Stimulated activated CD4-positive, alpha-beta T cell treated with anti-CD3 and anti-CD28 coated beads, Interleukin-1b, Interleukin-23, amount 100 ng/mL, for 4 hours (primary cell): ENCODE measurements around the gene AAMP.
"Not testable (repeated sequence)": the region's sequence is repeated elsewhere in the genome, so short reads cannot be mapped to it uniquely, and the experiment has no call there.

Experiments used
- DNase-seq, 2 donors: peaks; one replicate each; pipeline ENCODE4 v3.0.0-alpha.2; 2020; ENCODE audit warnings: low read depth in 2 of 2

AAMP gene

DNA sequence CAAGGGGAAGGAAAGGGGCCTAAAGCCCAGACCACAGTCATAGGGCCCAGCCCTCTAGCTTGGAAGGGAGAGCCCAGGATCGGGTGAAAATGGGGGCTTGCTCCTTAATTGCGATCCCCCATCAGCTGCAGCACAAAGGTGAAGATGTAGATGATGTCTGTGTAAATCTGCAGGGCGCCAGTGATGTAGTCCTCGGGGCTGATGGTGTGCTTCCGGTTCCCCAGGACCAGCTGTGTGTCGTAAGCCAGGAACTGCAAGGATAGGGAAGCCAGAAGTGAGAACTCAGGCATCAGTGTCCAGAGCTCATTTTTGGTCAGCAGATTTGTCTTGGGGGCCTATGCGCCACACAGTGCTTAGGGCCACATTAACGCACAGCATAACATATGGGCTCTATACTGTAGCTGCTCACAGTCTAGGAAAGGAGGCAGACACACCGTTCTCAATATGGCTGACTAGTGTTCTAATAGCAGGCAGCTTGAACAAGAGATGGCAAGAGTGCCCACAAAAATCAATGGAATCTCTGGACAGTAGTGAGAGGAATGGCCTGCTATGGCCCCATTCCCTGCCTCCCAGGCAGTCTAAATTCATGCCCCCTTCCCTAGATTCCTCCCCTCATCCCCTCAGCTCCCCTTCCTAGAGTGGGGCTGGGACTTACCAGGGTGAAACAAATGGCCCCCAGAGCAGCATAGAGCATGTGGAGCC lies 5.6 kb upstream of the AAMP start:
- DNase-seq: no peak

DNA sequence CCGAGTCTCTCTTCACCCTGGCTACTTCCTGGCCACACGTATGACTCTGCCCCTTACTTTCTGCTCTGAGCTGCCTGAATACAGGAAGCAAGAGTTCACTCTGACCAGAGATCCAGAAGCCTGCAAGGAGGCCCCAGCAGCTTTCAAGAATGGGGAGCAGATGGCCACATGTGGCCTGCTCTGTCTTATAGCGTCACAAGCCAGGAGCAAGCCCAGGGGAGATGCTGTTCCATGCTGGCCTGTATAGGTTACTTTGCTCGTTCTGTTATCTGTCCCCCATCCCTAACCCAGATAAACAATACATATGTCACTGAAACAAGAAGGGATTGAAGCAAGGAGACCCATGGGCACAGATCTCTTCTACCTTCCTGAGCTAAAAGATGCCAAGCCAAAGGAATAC lies 4.6 kb upstream of the AAMP start:
- no peak for DNase-seq

DNA sequence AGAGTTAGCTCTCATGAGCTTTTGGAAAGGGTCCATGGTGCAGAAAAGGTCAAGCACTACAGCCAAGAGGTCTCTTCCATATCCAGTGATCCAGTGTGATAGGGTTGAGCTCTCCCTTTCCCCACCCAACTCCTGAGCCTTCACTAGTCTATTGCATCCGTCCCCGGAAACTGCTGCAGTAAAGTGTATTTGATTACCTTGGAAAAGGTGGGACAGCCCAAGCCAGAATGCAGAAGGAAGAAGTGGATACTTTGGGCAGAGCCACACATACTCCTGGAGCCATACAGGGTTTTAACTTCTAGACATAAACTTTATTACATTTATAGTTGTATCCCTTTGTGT lies 3.9 kb upstream of the AAMP start:
- no peak for DNase-seq

DNA sequence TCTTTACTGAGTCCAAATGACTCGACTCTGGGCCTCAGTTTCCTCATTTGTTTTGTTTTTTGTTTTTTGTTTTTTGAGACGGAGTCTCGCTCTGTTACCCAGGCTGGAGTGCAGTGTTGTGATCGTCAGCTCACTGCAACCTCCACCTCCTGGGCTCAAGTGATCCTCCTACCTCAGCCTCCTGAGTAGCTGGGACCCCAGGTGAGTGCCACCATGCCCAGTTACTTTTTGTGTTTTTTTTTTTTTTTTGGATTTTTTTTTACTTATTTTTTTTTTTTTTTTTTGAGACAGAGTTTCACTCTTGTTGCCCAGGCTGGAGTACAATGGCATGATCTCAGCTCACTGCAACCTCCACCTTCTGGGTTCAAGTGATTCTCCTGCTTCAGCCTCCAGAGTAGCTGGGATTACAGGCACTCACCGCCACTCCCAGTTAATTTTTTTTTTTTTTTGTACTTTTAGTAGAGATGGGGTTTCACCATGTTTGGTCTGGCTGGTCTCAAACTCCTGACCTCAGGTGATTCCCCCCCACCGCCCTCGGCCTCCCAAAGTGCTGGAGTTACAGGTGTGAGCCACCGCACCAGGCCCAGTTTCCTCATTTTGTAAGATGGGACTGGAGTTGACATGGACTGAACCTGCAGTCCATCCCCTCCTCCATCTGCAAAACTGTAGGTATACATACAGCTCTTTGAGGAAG lies 3.4 kb upstream of the AAMP start:
- DNase-seq: not testable (repeated sequence)

DNA sequence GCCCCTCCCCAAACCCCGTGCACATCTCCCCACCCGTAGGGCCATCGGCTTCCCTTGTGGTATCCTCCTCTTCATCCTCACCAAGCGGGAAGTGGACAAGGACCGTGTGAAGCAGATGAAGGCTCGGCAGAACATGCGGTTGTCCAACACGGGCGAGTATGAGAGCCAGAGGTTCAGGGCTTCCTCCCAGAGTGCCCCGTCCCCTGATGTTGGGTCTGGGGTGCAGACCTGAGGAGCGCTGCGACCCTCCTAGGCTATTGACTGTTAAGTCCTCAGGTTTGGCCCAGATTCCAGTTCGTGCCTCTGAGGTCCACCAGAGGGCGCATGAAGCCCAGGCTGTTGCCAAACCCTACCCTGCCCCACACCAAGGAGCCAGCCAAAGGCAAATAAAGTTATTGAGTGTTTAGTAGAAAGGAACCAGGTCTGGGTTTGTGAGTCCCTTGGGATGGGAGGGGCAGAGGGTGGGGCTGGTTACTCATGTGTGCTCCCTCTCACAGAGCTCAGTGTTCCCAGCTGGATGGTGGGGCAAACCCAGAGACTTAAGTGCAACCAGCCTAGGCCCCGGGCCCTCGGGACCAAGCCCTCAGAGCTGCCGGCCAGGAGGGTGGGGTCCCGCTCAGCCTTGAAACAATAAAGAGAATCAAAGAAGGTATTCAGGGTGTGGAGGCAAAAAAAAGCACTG lies 2.7 kb upstream of the AAMP start:
- peak; percentile 65 to 75 for DNase-seq

DNA sequence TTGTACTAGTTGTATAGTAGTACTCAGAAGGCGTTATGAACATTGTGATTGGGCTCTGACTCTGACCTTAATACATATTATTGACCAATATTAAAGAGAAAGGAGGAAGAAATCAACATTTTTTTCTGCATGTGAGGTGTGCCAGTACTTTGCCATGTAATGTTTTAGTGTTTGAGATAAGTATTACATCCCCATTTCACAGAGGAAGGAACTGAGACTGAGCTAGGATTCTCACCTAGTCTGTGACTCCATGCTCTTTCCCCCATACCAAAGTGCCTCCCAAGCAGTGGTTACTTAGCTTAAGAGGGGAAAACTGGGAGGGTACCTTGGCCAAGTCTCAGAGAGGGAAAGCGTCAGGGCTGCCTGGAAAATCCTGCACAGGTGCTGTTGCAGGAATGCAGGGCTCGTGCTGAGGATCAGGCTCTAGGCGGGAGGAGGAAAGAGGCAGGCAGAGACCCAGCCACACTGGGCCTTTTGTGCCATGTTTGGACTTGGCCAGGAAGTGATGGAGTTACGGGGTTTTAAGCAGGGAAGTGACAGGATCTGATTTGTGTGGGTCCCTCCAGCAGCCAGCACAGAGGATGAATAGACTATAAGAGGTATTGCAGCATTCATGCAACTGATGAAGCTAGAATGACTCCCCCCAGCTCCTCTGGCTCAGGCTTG lies 2.1 kb upstream of the AAMP start:
- no peak for DNase-seq

DNA sequence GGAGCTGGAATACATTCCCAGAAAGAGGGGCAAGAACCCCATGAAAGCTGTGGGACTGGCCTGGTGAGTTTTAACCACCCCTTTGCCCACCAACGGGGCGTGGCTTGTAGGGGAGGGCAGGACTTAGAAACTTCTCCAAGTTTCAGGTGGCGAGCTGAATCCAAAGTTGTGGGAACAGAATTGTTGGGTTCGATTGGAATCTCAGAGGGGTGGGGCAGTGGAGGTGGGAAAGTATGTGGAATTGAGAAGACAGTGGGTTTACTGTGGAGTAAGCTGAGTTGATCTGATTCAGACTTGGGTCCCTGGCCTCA lies 1.5 kb upstream of the AAMP start:
- no peak for DNase-seq

DNA sequence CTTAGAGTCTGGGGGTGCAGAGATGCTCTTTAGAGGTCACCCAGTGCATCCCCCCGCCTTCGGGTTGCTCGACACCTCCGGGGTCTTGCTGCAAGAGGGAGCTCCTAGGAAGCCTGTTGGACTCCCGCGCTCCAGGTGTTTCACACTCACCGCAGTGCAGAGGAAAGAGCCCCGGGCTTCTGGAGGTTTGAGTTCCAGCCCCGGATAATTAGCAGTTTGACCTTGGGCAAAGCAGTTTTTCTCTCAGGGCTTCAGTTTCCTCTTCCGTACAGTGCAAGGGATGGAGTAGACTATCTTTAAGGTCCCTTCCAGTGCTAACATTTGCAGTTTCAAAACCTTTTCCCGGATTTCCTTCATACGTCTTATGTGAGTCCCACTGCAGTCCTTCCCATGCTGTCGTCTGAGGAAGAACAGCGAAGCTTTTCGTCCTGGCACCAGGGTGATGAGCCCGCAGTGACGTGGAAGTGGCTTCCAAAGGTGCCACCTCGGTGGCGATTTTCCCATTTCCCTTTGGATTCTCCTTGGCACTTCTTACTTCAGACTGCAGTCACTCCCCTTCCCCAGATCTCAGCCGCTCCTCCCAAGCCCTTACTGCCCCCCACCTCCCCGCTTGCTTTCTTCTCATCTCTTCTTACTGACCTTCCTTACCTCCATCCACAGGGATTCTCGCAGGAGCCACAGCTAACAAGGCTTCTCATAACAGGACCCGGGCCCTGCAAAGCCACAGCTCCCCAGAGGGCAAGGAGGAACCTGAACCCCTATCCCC lies 967 bp upstream of the AAMP start:
- no peak for DNase-seq

DNA sequence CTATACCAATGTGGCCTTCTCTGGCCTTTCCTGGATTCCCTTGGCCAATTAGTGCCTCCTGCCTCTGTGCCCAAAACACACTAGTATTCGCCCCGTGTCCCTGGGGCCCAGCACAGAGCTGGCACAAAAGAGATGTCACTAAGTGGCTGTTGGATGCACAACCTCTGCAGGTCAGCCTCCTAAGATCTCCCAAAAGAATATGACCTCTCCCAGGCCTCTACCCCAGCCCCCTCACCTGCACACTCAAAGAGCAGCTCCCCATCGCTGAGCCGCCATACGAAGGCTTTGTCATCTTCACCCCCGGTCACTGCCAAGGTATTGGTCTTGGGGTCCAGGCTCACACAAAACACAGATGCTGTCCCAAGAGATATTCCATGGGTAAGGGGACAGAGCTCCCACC lies 2.7 kb downstream of the AAMP start:
- no peak for DNase-seq

DNA sequence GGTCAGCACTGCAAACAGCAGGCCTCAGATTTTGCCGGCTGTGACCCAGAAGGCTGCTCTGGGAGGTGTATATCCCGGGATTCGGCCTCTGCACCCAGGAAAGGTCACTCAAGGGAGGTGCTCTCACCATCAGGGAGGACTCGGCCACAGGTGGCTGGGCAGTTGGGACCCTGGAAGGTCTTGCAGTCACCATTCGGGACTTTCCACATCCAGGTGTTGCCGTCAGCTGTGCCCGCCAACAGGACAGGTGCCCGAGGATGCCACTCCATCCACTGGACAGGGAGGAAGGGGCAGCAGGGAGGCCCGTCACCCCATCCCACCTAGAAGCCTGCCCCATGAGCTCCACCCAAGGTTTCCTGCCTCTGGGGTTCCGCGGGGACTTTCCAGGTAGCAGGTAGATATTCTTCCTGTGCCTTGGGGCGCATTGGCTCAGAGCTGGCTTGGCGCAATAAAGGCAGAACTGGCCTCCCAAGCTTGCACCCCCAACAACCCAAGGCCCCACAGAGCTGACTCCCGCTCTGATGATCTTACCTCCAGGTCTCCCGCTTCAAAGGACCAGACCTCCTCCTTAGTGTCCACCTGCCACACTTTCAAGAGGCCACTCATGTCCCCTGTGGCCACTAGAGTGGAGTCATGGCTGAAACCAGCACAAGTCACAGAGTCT lies 3.5 kb downstream of the AAMP start:
- DNase-seq: no peak

DNA sequence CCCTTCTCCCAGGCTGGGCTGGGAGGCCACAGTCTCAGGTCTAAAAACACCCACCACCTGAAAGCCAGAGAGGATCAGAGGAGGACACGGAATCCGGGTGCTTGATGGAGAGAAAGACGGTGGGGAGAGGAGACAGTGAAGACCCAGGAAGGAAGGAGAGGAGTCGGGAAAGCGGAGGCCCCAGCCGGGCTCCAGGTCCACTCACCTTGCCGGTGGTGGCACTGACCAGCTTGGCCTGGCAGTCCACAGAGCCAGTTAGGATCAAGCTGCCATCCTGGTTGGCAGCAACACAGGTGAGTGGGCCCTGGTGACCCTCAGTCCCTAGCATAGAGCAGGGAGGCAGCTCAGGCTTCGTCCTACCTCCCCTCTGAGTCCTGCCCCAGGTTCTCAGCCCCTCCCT lies 4.3 kb downstream of the AAMP start:
- no peak for DNase-seq

DNA sequence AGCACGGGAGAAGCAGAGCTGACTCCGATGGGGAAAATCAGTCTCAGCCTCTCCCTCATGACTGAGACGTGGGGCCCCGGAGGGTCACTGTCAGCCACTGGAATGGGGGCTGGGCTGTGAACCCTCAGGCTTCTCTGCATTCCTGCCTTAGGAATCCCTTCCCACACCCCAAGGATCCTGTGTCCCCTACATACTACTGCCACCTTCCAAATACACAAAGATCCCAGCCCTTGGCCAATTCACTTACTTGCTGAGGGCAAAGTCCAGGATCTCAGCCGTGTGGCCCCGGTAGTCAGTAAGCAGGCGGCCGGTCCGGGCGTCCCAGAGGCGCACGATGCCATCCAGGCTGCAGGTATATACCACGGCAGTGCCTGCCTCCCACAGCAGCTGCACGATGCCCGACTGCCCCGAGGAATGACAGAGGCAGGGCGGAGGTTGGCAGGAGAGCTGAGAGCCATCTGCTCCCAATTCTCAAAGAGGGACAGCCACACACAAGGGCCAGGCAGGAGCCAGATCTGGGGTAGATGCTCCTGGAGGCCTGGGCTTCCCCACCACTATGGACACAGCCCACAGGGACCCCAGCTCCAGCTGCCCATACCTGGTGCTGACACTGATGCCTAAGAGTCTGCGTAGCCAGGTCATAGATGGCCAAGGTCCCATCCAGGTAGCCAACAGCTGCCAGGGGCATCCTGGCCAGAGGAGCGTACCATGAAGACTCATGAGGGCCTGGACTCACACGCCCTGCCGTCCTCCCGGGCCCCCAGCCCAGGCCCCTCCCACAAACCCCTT lies 5.0 kb downstream of the AAMP start:
- no peak for DNase-seq

DNA sequence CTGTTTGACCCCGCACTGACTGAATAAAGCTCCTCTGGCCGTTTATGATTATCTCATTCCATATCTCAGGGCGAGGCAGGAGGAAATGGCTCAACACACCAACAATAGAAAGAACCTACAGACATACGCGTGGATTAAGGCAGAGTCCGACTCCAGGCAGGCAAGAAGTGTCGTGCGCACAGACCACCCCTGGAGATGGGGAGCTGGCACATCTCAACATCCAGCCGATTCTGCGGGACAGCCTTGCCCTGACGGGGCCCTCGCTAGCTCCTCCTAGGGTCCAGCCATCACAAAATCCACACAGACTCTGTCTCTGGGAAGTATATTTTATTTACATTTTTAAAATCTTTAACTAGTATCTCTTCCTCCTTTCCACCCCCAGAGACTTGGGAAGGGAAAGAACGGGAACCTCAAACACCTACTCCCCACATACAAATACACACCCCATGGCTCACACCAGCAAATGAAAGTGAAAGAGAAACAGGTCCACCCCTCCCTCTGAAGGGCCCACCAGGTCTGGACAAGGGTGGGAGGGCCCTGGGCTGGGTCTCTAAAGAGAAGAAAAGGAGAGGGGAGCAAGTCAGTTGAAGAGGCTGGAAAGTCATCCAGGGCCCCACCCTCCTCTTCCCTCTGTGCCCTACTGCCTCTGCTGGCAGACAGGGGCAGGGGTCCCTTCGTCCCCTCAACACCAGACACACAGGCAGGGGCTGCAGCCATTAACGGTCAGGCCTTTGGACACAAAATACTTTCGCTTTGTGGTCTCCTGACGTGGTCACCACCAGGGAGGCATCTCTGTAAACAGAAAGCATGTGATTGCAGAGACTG lies 5.9 kb downstream of the AAMP start:
- no peak for DNase-seq

DNA sequence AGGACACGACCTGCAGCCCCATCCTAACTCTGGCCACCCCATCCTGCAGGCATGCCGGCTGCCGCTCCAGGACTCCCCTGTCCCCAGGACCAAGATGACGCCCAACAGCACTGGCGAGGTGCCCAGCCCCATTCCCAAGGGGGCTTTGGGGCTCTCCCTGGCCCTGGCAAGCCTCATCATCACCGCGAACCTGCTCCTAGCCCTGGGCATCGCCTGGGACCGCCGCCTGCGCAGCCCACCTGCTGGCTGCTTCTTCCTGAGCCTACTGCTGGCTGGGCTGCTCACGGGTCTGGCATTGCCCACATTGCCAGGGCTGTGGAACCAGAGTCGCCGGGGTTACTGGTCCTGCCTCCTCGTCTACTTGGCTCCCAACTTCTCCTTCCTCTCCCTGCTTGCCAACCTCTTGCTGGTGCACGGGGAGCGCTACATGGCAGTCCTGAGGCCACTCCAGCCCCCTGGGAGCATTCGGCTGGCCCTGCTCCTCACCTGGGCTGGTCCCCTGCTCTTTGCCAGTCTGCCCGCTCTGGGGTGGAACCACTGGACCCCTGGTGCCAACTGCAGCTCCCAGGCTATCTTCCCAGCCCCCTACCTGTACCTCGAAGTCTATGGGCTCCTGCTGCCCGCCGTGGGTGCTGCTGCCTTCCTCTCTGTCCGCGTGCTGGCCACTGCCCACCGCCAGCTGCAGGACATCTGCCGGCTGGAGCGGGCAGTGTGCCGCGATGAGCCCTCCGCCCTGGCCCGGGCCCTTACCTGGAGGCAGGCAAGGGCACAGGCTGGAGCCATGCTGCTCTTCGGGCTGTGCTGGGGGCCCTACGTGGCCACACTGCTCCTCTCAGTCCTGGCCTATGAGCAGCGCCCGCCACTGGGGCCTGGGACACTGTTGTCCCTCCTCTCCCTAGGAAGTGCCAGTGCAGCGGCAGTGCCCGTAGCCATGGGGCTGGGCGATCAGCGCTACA lies 7.0 kb downstream of the AAMP start:
- DNase-seq: no peak

DNA sequence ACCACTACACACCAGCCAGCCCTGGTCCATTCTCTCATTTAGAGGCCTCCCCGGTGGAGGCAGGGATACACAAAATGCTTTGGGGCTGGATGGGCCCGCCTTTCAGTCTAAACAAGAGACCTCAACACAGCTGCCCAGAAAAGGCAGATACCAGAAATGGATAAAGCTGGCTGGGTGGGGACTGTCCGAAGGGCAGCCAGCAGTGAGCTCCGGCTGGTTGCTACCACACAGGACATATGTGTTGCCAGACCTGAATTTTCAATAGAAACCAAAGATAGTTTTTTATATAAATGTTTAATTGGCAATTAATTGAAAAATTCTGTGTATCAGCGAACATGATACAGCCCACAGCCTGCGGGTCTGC lies 7.7 kb downstream of the AAMP start:
- DNase-seq: no peak

DNA sequence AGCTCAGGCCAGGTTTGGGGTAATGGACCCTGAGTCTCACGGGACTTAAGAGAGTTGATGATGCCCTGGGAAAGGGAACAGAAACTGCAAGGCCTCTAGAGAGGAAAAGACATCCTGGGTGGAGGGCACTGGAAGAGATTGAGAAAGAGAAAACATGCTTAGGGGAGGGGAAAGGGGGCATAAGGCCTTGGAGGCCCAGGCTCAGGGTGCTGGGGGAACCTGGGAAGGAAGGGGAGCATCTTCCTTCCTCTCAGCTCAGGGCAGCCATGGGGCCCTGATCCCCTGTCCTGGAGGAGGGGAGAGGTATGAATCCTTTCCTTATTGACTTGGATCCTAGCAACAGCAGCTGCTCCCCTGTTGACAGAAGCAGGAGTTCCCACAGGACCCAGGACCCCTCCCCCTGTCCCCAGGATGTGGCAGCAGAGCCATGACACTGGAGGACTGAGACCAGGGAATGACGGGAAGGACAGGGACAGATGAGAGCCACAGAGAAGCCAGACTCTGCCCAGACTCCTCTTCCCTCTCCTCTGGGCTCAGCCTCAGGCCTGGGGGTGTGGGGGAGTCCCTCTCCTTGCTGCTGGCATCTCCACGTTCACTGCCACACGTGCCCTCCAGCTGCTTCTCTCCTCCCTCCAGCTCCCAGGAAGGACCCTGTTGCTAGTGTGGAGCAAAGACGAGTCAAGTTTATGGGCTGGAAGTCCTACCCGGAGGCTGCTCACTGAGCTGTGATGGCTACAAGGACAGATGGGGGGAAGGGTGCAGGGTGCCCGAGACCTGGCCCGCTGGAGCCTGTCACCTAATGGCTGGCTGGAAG lies 8.3 kb downstream of the AAMP start:
- no peak for DNase-seq

DNA sequence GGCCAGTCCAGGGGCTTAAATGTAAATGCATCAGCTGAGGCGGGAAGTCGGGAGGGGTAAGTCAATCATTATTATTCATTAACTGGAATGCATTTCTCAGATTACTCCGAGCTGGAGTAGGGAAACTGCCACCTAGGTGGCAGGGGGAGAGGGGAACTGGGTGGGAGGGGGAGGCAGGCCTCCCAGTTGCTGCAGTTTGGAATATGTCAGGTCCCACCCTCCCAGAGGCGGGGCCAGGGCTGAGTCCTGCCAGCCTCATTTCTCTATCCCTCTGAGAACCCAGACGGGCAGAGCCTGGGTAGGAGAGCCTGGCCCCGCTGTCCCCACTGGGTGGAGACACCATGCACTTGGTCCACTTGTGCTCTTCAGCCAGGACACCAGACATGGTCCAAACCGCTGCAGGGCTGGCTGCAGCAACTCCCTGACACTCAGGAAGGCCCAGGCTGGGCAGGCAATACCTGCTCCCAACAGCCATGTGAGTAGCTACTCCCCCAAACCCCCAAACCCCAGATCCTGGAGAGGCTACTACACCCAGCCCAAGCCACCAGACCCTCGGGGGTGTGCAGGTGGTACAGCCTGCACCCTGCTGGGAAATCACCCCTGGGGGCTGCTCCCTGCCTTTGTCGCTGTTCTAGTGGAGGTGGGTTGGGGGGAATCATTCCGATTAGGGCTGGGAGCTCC lies 9.1 kb downstream of the AAMP start, which contains the start of gene GPBAR1:
Gene GPBAR1 (plus strand): TSS at position 274 of the 681 bp plus-strand sequence. CDS start 1,710 bp downstream, outside the sequence.
- DNase-seq: no peak
